ENCODE measurements around the gene PITPNC1. TPM values are rescaled to one million over a fixed set of nuclear protein-coding genes. Genes with fewer than 3 reads are reported as not detected.

The PITPNC1 gene
- total and polyA plus RNA-seq, 2 of the 13 experiments (the other 11 are each of a cell fraction or from before 2014, with no cell fraction given) = 4.1 to 5.7 TPM

DNA sequence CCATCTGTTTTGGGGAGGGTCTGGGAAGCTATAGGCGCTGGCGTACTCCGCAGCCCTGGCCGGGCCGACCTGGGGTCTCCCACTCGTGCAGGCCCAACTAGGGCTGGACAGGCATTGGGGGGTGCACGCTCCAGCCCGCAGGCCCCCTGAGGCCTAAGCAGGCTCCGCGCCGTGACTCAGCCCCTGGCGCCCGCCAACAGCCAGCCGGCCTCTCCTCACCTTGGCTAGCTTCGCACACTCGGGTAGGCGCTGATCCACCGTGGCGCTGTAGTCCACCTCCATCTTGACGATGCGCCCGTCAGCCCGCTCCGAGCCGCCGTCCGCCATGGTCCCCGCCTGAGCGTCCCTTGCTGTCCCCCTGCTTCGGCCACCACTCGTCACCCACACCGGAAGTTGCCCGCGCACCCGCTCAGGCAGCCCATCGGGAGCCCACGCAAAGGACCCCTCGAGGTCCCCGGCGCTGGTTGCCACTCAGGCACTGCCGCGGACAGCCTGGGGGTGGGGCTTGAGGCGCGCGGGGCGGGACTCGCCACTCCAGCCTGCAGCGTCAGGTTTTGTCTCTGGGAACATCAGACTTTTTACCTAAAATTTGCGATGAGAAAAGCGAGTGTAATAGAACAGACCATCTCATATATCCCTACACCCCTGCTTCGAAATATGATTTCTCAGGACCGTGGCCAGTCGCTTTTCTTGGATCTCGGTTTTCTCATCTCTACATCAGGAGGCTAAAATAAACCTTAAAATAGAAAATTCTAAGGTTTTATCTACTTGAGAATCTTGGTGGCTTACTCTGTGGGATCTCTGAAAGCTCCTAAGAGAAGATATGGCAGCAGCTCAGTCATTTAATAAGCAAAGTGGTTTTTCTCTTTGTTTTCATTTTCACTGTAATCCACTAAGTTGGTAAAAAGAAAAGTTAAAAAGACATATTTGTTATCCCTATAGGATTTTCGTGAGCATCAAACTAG is 10.6 kb upstream of the PITPNC1 start, which contains the start of gene PSMD12 (continued):
- TF ChIP-seq, protein P1, sequence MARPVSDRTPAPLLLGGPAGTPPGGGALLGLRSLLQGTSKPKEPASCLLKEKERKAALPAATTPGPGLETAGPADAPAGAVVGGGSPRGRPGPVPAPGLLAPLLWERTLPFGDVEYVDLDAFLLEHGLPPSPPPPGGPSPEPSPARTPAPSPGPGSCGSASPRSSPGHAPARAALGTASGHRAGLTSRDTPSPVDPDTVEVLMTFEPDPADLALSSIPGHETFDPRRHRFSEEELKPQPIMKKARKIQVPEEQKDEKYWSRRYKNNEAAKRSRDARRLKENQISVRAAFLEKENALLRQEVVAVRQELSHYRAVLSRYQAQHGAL (CRISPR knock-in tag; IDR thresholded peaks at IDR 0.05; ENCODE audit: not compliant biosample characterization) = no peak
- TF ChIP-seq, protein P2, sequence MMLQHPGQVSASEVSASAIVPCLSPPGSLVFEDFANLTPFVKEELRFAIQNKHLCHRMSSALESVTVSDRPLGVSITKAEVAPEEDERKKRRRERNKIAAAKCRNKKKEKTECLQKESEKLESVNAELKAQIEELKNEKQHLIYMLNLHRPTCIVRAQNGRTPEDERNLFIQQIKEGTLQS (CRISPR knock-in tag; IDR thresholded peaks at IDR 0.05) = peak; percentile 69
- TF ChIP-seq, protein P3, sequence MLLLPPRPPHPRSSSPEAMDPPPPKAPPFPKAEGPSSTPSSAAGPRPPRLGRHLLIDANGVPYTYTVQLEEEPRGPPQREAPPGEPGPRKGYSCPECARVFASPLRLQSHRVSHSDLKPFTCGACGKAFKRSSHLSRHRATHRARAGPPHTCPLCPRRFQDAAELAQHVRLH (CRISPR knock-in tag; IDR thresholded peaks at IDR 0.05; ENCODE audit: borderline replicate concordance, low read depth) = peak; percentile 98
- TF ChIP-seq, protein P4, sequence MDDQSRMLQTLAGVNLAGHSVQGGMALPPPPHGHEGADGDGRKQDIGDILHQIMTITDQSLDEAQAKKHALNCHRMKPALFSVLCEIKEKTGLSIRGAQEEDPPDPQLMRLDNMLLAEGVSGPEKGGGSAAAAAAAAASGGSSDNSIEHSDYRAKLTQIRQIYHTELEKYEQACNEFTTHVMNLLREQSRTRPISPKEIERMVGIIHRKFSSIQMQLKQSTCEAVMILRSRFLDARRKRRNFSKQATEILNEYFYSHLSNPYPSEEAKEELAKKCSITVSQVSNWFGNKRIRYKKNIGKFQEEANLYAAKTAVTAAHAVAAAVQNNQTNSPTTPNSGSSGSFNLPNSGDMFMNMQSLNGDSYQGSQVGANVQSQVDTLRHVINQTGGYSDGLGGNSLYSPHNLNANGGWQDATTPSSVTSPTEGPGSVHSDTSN (CRISPR knock-in tag; IDR thresholded peaks at IDR 0.05; ENCODE audit: borderline replicate concordance) = no peak
- no peak for TF ChIP-seq ZBTB1 (CRISPR knock-in tag; IDR thresholded peaks at IDR 0.05; ENCODE audit: borderline replicate concordance)
- peak; percentile 43; the same call in 1 of the 2 replicates for TF ChIP-seq MAZ (IDR thresholded peaks at IDR 0.05; ENCODE audit: borderline replicate concordance, low read depth, low read length)
- TF ChIP-seq MAZ (CRISPR knock-in tag; IDR thresholded peaks at IDR 0.05; ENCODE audit: low read depth) = peak; percentile 94
- TF ChIP-seq CAMTA2 (CRISPR knock-in tag; IDR thresholded peaks at IDR 0.05; ENCODE audit: borderline replicate concordance) = peak; percentile 96; the same call in 1 of the 2 replicates
- TF ChIP-seq, protein P5, sequence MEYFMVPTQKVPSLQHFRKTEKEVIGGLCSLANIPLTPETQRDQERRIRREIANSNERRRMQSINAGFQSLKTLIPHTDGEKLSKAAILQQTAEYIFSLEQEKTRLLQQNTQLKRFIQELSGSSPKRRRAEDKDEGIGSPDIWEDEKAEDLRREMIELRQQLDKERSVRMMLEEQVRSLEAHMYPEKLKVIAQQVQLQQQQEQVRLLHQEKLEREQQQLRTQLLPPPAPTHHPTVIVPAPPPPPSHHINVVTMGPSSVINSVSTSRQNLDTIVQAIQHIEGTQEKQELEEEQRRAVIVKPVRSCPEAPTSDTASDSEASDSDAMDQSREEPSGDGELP (IDR thresholded peaks at IDR 0.05; ENCODE audit: borderline replicate concordance, low read depth) = peak; percentile 30; the same call in 1 of the 2 replicates
- TF ChIP-seq, protein P6, sequence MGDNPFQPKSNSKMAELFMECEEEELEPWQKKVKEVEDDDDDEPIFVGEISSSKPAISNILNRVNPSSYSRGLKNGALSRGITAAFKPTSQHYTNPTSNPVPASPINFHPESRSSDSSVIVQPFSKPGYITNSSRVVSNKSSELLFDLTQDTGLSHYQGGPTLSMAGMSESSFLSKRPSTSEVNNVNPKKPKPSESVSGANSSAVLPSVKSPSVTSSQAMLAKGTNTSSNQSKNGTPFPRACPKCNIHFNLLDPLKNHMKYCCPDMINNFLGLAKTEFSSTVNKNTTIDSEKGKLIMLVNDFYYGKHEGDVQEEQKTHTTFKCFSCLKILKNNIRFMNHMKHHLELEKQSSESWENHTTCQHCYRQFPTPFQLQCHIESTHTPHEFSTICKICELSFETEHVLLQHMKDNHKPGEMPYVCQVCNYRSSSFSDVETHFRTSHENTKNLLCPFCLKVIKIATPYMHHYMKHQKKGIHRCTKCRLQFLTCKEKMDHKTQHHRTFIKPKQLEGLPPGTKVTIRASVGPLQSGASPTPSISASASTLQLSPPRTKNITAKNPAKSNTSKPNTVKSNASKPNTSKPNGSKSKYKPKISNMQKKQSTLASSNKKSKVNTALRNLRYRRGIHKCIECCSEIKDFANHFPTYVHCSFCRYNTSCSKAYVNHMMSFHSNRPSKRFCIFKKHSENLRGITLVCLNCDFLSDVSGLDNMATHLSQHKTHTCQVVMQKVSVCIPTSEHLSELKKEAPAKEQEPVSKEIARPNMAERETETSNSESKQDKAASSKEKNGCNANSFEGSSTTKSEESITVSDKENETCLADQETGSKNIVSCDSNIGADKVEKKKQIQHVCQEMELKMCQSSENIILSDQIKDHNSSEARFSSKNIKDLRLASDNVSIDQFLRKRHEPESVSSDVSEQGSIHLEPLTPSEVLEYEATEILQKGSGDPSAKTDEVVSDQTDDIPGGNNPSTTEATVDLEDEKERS (CRISPR knock-in tag; IDR thresholded peaks at IDR 0.05) = peak; percentile 97
- peak; percentile 69 for TF ChIP-seq AGO1 (IDR thresholded peaks at IDR 0.05; ENCODE audit: low read depth, low read length, poor library complexity, severe bottlenecking)
- TF ChIP-seq ZNF605 (CRISPR knock-in tag; IDR thresholded peaks at IDR 0.05) = peak; percentile 85; the same call in 1 of the 2 replicates
- peak; percentile 86 for TF ChIP-seq DR1 (CRISPR knock-in tag; IDR thresholded peaks at IDR 0.05)
